ENCODE data around the gene SCNM1.
A peak's percentile ranks its signal among the peaks of the same experiment; 100 is the strongest.

SCNM1 gene, protein sequence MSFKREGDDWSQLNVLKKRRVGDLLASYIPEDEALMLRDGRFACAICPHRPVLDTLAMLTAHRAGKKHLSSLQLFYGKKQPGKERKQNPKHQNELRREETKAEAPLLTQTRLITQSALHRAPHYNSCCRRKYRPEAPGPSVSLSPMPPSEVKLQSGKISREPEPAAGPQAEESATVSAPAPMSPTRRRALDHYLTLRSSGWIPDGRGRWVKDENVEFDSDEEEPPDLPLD

GRCh38 chr1:151165738-151166504, at the start of gene SCNM1, which contains the start of gene LYSMD1:
TSS of gene SCNM1 (plus strand) at chr1:151166144. CDS start at chr1:151166153, 9 bp downstream.
TSS of gene LYSMD1 (minus strand) at chr1:151165902. CDS start at chr1:151165258, 644 bp downstream.
- peak; percentile 88 to 89 for DNase-seq (ENCODE audit: extremely low read depth in 1 of 2, low read depth in 1 of 2)

GRCh38 chr1:151124763-151125403, 41.1 kb upstream of the SCNM1 start:
- DNase-seq (ENCODE audit: extremely low read depth in 1 of 2, low read depth in 1 of 2) = no peak

DNA sequence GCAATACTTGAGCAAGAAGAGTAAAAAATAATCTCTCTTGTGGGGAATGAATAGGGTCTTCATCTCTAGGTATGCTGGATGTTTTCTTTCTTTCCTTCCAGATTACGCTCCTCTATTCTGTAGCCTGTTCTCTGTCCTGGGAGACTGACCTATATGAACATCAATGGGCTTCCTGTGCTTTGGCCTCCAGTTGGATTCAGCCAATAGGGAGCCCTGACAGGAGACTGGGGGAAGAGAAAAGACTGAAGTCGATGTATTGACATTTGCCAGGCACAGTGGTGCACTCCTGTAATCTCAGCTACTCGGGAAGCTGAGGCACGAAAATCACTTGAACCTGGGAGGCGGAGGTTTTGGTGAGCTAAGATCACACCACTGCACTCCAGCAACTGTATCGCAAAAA, 37.1 kb upstream of the SCNM1 start:
- DNase-seq (ENCODE audit: extremely low read depth in 1 of 2, low read depth in 1 of 2) = no peak

GRCh38 chr1:151130987-151131586, 34.9 kb upstream of the SCNM1 start:
- peak; percentile 50 to 59 for DNase-seq (ENCODE audit: extremely low read depth in 1 of 2, low read depth in 1 of 2)

- no peak for DNase-seq (ENCODE audit: extremely low read depth in 1 of 2, low read depth in 1 of 2)
Observed at GRCh38 chr1:151131701-151132334, 34.1 kb upstream of the SCNM1 start.

GRCh38 chr1:151132335-151133017, 33.5 kb upstream of the SCNM1 start:
- DNase-seq (ENCODE audit: extremely low read depth in 1 of 2, low read depth in 1 of 2) = no peak

DNA sequence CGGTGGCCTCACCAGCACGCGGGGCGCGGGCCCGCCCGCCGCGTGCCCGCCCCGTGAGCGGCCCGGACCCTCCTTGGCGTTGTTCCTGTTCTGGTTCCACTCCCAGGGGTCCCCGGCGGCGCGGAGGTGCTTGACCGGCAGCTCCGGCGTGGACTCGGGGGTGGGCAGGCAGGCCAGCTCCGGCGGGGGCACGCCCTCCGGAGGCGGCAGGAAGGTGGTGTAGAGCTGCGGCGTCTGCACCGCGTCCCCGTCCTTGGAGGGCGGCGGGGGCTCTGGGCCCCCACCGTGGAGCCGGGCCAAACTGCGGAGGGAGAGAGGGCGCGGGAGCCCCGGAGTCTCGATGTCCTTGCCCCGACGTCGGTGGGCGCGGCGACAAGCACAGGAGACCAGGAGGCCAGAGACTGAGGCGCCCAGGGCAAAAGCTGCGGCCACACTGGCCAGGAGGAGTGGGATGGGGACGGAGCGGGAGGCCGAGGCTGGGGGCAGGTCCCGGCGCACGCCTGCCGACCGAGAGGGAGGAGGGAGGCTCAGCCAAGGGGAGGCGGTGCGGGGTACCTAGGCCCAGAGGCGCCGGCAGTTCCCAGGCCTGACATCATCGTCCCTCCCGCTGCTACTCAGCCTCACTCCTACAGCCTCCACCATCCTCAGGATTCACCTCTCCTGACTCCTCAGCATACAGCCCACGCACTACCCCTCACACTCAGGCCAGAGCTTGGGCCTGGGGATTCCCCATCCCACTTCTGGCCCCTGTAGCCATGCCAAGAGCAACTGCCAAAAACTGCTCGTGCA, 32.7 kb upstream of the SCNM1 start:
- DNase-seq (ENCODE audit: extremely low read depth in 1 of 2, low read depth in 1 of 2) = no peak

DNA sequence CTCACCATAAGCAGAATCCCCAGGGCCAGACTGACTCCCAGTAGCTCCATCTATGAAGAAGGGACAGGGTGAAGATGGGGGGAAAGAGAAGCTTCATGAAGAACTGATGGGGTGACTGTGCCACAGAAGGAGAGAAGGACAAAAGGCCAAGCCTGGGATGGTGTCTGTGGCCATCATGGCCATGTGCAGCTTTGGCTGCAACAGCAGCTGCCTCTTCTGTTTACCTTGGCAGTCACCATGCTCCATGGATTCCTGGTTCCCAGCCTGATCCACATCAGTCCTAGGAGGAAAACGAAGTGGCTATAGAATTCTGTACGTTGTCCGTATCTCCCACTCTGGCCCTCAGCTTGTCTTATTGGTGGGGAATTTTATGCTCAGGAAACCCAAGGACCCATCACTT, 31.5 kb upstream of the SCNM1 start:
- DNase-seq (ENCODE audit: extremely low read depth in 1 of 2, low read depth in 1 of 2) = no peak

GRCh38 chr1:151134991-151135390, 31.0 kb upstream of the SCNM1 start:
- DNase-seq (ENCODE audit: extremely low read depth in 1 of 2, low read depth in 1 of 2) = no peak

- DNase-seq (ENCODE audit: extremely low read depth in 1 of 2, low read depth in 1 of 2) = no peak
Observed at GRCh38 chr1:151135433-151136385, 30.2 kb upstream of the SCNM1 start.

GRCh38 chr1:151137789-151138188, 28.2 kb upstream of the SCNM1 start:
- DNase-seq (ENCODE audit: extremely low read depth in 1 of 2, low read depth in 1 of 2) = no peak

GRCh38 chr1:151142411-151143056, 23.4 kb upstream of the SCNM1 start:
- no peak for DNase-seq (ENCODE audit: extremely low read depth in 1 of 2, low read depth in 1 of 2)

DNA sequence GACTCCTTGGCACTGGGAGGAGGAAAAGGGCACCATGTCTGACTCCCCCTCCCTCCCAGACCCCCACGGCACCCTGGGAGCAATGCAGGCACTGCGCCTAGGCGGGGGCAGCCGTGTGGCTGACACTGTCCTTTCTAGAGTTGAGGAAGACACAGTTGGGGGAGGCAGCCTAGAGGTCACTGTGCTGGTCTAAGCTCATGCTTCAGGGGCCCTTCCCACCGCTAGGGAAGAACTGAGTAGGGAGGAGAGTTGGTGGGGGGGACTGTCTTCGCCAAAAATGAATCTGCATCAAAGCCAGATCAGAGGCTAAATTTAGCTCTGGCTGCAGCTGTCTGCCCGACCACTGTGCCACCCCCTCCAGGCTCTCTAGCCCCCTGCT, 22.9 kb upstream of the SCNM1 start:
- DNase-seq (ENCODE audit: extremely low read depth in 1 of 2, low read depth in 1 of 2) = no peak

- DNase-seq (ENCODE audit: extremely low read depth in 1 of 2, low read depth in 1 of 2) = no peak
Observed at GRCh38 chr1:151143986-151144385, 22.0 kb upstream of the SCNM1 start.

GRCh38 chr1:151144474-151145303, 21.3 kb upstream of the SCNM1 start:
- no peak for DNase-seq (ENCODE audit: extremely low read depth in 1 of 2, low read depth in 1 of 2)

DNA sequence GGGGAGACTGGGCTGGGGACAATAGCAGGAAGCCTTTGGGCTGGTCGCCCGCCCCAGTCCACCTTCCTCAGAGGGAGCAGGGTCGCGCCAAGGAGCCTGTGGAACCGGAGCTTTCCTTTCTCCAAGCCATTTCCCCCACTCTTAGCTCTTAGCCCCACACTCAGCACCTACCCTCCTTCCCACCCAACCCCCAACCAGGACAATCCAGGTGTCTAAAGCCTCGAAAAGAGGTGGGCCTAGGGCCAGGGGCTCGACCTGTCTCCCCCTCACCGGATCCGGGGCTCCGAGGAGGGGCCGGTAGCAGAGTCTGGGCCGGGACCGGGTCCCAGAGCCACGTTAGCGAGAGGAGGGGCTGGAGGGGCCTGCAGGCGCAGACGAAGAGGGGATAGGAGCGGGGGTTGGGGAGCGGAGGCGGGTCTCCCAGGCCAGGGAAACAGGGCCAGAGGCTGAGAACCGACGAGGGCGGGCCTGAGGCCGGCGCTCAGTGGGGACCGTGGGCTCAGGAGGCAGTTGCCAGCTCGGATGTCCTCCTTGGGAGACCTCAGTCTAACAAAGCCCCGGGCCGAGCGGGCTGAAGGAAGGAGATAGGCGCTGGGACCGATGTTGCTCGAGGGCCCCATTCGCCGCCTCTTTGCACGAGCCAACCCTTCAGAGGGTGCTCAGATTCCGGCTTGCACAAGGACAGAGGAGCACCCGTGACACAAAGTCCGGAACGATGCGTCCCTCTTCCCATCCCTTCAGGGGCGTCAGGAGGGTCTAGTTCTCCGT, 20.5 kb upstream of the SCNM1 start:
- no peak for DNase-seq (ENCODE audit: extremely low read depth in 1 of 2, low read depth in 1 of 2)

- no peak for DNase-seq (ENCODE audit: extremely low read depth in 1 of 2, low read depth in 1 of 2)
Observed at GRCh38 chr1:151146072-151146411, 19.9 kb upstream of the SCNM1 start.
